ENCODE data around the gene STIM1. TPM values are rescaled to one million over a fixed set of nuclear protein-coding genes. Genes with fewer than 3 reads are reported as not detected.

Gene STIM1
- total and polyA plus RNA-seq, 10 of the 15 experiments (the other 5 are each of a cell fraction or from before 2014, with no cell fraction given): 8.6 to 57.7 (median 29.3) TPM

GRCh38 chr11:4071914-4072313 is 216.4 kb downstream of the STIM1 start:
- Histone ChIP-seq H2AFZ (ENCODE audit: control insufficient read depth, low read depth, low read length) (no peak overlapping the region), H3K9ac (ENCODE audit: control insufficient read depth, insufficient read depth, low read length) (no peak overlapping the region), H3K4me2 (ENCODE audit: control insufficient read depth, insufficient read depth) (no peak overlapping the region), H4K20me1 (ENCODE audit: control insufficient read depth, insufficient read depth) (no peaks in the 10 kb centered on the region), H3K4me3 (no peak overlapping the region), H3K36me3 (ENCODE audit: control insufficient read depth in 2 of 2, insufficient read depth in 2 of 2, low read length in 1 of 2) (peaks cover 4 to 5% of the 10 kb centered on the region in 2 experiments; a peak in 1 of 4 replicates), H3K79me2 (ENCODE audit: control insufficient read depth, insufficient read depth, low read length) (no peaks in the 10 kb centered on the region), H3K27ac (ENCODE audit: control insufficient read depth, insufficient read depth) (no peak overlapping the region), H3K27me3 (replicated peaks in 1 of 2; ENCODE audit: control insufficient read depth in 2 of 2, insufficient read depth in 2 of 2, low read length in 1 of 2) (no peaks in the 10 kb centered on the region), H3K4me1 (ENCODE audit: control insufficient read depth, insufficient read depth, low read length) (peaks cover 4% of the 10 kb centered on the region; the same call in 1 of the 2 replicates), H3K9me3 (replicated peaks; ENCODE audit: control insufficient read depth, insufficient read depth, low read length) (no peaks in the 10 kb centered on the region)
- in situ Hi-C loops (cut with MboI): no loop called here
- BruUV-seq (replicated peaks): no TSS peak
- ChIA-PET CTCF (interaction anchor here (0.6 to 13.4 kb wide), 47 partner anchors 8 to 458 kb away, joined by 3 to 979 read pairs (median 8); partner anchors contain the start of genes PGAP2, RHOG and STIM1), RAD21 (ENCODE audit: unreplicated experiment) (interaction anchor here (0.8 to 20.6 kb wide), 28 partner anchors 11 to 263 kb away, joined by 3 to 605 read pairs (median 6); partner anchors contain the start of genes PGAP2, RHOG and STIM1), POLR2A (interaction anchor here (0.5 to 3.7 kb wide), 10 partner anchors 11 to 263 kb away, joined by 3 to 39 read pairs (median 5); partner anchors contain the start of genes PGAP2 and STIM1), SMC1A (ENCODE audit: uncharacterized antibody, unreplicated experiment) (interaction anchor here (0.9 to 21.1 kb wide), 38 partner anchors 8 to 291 kb away, joined by 3 to 805 read pairs (median 8); partner anchors contain the start of genes PGAP2, RHOG and STIM1)
- DNase-seq (ENCODE audit: low read depth, low spot score) (no peak), ATAC-seq (peak; percentile 58), FAIRE-seq (no peak)
- intact Hi-C loops (cut with micrococcal nuclease; ENCODE audit: unreplicated experiment): loop anchor here (1.0 kb wide), 2 partner anchors 223 to 248 kb away; no protein-coding TSS in a partner anchor
- TF ChIP-seq MTA2 (IDR thresholded peaks at IDR 0.05; ENCODE audit: low read depth) (no peak), MEF2B (IDR thresholded peaks at IDR 0.05; ENCODE audit: partially characterized antibody, poor library complexity, severe bottlenecking) (no peak), E2F4 (IDR thresholded peaks at IDR 0.05; ENCODE audit: low read depth, low read length) (no peak), EED (IDR thresholded peaks at IDR 0.05; ENCODE audit: low read depth) (no peak), RFX5 (IDR thresholded peaks at IDR 0.05; ENCODE audit: low read depth, low read length) (no peak), POU2F2 (IDR thresholded peaks at IDR 0.05; ENCODE audit: borderline replicate concordance, low read depth, low read length) (no peak), ZBTB11 (CRISPR knock-in tag; IDR thresholded peaks at IDR 0.05) (no peak), TBL1XR1 (IDR thresholded peaks at IDR 0.05; ENCODE audit: low read depth, low read length) (no peak), ZNF207 (IDR thresholded peaks at IDR 0.05; ENCODE audit: borderline replicate concordance) (no peak), PKNOX1 (IDR thresholded peaks at IDR 0.05) (no peak), ATF7 (IDR thresholded peaks at IDR 0.05; ENCODE audit: low read depth) (no peak), E2F8 (IDR thresholded peaks at IDR 0.05; ENCODE audit: low read depth, partially characterized antibody) (no peak), ZNF384 (IDR thresholded peaks at IDR 0.05; ENCODE audit: borderline replicate concordance, low read depth, low read length) (no peak), SIX5 (IDR thresholded peaks at IDR 0.05; ENCODE audit: low read depth, low read length, severe bottlenecking) (no peak), USF2 (IDR thresholded peaks at IDR 0.05; ENCODE audit: borderline replicate concordance, low read depth, low read length) (no peak)

All from GM12878 (cell line).